H4 (cell line): ENCODE data around the gene GLI2. TPM values are rescaled to one million over a fixed set of nuclear protein-coding genes. Genes with fewer than 3 reads are reported as not detected.

ENCODE experiments used
- DNase-seq: peaks from one replicate; pipeline ENCODE4 v3.0.0-alpha.2; 2015; ENCODE audit warnings: low spot score
- total RNA-seq: library from RNA; depleted of rRNA; stranded (reverse); fragments of >200 nt; shearing (Covaris generic); gene quantifications from 2 replicates; pipeline ENCODE4 v1.2.3, GENCODE V29; 2014; rRNA removed

Gene GLI2
- total RNA-seq = 1.9 and 2.0 TPM in 2 replicates

DNA sequence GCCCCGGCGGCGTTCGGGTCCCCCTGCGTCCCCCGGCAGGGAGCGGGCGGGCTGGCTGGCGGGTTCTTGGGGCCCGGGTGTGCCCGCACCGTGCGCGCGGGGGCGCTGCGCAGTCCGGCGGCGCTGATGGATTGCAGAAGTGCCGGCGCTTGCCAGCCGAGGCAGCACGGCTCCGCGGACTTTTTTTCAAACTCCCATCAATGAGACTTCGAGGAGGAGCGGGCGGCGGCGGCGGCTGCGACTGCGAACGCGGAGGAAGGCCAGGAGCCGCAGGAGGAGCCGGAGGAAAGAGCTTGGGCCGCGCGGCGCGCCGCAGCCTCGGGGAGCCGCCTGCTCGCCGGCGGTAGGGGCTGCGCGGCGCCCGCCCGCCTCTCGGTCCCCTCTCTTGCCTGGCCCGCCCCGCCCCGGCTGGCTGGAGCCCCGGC lies at the start of gene GLI2:
TSS of gene GLI2 (plus strand) at position 123 of the 425 bp plus-strand sequence. CDS start 61,453 bp downstream, outside the sequence.
- peak; percentile 76 for DNase-seq

DNA sequence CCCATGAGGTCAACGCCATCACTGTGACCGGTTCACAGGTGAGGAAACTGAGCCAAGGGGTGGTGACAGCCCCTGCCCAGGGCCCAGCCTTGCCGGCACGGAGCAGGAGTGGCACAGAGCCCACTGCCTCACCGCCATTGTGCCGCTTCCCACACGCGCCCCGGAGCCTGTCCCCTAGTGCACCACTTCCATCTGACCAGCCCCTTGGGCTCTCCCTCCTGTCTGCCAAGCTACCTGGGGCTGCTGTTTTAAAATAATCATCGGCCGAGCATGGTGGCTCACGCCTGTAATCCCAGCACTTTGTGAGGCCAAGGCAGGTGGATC lies 49.7 kb upstream of the GLI2 start:
- DNase-seq = no peak

DNA sequence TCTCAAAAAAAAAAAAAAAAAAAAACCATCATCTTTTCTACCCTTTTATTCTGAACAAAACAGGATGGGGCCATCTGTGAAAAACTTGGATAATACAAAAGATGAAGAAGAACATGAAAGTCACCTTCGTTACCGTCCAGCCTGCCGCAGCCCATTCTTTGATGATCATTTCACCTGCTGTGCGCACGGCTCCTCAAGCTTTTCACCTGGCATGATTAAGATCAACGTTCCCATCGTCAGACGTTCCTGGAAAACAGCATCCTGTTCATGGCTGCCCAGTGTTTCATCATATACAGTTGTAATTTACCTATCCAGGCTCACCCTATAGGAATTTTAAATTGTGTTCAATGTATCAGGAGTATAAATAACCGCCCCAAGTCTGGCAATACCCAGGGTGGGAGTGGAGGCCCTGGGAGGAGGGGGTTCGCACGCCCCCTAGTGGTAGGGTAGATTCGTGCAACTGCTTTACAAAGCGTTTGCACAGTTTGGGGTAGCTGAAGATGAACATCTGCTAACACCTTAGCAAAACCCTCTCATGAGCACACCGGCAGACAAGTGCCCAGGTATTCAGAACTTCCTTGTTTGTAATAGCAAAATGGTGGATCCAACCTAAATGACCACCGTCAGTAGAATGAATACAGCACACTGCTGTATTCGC lies 49.0 kb upstream of the GLI2 start:
- no peak for DNase-seq

DNA sequence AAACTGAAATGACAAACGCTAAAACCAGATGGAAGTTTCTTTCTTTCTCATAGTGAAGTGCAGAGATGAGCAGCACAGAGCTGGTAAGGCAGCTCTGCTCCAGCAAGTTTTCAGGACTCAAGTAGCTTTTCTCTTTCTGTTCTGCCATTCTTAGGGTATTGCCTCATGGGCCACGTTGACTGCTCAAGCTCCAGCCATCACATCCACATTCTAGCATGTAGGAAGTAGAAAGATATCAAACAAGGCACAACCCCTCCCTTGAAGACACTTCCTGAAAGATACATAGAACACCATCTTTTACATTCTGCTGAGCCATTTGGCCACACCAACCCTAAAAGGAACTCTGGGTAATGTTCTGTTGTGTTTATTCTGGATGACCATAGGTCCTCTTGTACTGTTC lies 48.5 kb upstream of the GLI2 start:
- no peak for DNase-seq

DNA sequence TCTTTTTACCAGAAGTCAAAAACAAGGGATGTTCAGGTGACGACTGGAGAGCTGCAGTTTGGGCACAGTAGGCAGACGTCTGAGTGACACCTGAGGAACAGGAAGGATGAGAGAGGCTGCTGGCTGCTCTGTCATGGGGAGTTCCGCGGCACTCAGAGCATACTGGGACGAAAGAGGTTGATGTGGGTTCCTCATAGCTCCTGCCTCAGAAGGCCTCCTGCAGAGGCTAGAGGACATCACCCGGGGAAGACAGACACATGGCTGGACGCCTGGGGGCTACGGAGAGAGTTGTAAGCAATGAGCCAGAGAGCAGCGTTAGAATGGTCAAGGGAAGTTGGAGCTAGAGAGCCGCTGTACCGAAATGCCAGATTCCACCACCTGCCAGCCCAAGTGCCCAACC lies 45.1 kb upstream of the GLI2 start:
- DNase-seq = no peak

DNA sequence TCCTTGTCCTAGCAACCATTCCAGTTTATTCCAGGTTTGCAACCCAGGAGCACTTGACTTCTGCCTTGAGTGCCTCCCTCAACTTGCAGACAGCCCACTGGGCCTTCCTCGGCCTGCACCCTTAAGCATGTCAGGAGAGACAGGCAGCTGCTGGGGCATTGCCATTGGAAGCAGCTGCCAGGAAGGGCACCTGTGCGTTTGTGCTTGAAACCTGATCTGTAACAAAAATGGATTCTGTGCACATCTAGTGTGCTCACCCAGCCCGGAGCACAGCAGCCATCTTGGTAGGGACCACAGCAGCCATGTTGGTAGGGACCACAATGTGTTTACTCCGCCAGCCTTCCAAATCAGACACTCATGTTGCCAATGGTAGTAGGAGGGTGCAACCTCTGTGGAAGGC lies 44.3 kb upstream of the GLI2 start:
- no peak for DNase-seq

DNA sequence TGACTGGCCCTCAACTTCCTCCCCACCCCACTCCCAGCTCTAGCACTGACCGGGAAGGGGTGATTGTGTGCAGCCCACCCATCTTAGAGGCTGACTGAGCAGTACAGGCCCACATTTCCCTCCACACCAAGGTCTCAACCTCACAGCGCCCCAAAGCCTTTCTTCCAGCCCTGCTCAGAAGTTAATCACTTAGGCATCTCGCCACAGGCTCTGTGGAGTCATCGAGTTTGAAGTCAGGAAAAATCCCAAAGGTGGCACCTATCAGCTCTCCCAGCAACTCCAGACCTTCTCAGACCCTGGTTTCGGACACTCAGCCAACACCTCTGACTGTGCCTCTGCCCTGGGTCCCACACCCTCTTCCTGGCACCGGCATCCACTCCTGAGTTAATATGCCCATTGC lies 43.0 kb upstream of the GLI2 start:
- DNase-seq = no peak

DNA sequence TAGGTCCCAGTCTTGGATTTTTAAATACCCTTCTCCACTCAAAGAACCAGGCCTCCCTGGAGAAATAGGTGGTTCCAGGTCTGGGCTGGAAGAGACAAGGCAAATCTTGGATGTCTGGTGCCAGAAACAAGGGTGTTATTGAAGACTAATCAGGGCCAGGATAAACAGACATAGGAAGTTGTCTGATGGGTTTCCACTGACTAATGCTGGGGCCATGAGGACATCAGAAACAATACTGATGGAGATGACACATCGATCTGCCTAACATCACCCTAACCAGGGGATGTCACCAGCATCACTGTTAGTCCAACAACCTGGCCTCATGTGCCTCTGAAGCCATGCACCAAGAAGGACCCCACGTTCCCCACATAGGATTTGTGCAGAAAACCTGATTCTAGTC lies 42.5 kb upstream of the GLI2 start:
- no peak for DNase-seq

DNA sequence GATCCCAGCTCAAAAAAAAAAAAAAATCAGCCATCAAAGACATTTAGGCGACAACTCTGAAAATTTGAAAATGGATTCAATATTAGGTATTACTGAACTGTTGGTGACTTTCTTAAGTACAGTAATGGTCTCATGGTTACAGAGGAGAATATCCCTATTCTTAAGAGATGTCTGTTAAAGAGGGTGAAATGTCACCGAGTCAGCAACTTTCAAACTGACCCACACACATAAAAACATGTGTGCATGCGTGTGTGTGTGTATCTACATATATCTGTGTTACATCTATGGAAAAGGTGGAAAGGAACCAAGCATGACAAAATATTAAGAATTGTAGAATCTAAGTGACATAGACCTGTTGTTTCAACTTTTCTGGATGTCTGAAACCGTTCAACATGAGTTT lies 41.6 kb upstream of the GLI2 start:
- no peak for DNase-seq

DNA sequence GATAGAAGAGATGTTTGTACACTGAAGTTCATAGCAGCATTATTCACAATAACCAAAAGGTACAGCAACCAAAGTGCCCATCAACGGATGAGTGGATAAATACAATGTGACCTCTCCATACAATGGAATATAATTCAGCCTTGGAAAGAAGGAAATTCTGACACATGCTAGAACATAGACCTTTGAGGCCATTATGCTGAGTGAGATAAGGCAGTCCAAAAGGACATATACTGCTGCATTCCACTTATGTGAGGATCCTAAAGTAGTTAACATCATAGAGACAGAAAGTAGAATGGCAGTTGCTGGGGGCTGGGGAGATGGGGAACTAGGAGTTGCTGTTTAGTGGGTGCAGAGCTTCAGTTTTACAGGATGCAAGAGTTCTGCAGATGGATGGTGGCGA lies 38.2 kb upstream of the GLI2 start:
- DNase-seq = no peak

DNA sequence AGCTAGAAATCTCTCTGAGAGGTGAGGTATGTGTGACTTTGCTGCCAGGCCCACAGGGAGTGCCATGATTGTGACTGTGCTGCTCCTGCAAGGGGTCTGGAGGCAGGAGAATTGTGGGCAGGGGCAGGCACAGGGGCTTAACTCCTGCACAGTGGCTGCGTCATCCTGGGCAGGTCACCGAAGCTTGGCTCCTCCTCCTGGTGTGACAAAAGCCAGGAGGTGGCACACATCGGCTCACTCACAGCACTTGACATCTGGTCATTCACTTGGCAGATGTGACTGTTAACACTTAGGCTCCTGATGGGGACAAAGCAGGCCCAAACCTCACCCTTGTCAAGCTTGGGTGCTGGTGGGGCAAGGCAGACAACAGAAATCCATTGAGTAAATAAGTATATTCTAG lies 36.4 kb upstream of the GLI2 start:
- DNase-seq = no peak

DNA sequence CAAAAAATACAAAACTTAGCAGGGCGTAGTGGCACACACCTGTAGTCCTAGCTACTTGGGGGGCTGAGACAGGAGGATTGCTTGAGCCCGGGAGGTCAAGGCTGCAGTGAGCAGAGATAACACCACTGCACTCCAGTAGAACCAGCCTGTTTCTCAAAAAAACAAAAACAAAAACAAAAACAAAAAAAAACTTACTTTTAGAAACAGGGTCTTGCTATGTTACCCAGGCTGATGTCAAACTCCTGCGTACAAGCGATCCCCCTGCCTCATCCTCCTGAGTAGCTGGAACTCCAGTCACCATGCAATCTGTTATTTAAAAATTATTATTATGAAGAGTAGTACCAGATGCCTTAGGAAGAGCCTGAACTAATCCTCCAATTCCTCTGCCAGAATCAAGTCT lies 35.0 kb upstream of the GLI2 start:
- DNase-seq = no peak

DNA sequence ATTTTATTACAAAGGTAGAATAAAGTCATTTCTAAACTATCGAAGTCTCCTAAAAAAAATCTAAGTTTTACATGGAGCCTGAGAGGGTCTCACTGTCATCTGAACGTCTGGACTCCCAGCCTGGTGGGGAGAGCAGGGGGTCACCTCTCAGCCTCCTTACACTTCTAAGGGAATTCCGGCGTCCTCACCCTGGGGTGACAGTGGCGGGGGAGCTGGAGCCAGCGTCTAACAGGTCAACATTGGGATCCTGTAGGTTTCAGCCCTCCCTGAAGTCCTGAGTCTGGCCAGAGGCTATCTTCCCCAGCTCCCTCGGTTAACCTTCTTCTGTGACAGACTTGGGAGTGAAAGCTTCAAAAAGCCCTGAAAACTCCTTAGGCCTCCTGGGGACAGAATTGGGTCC lies 34.6 kb upstream of the GLI2 start:
- no peak for DNase-seq

DNA sequence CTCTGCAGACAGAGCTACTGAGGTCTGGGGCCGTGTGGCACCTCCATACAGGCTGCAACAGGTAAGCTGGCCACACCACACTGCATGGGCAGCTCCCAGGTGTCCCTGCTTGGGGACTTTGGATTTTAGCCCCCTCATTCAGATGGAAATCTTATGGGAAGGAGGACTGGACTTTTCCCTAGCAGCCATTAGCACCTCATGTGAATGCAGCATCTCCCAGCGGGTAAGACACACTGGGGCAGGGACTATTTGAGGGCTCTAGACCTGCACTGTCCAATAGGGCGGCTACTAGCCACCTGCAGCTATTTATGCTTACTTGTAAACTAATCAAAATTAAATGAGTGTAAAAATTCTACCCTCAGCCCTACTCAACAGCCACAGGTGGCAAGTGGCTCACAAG lies 34.2 kb upstream of the GLI2 start:
- DNase-seq = no peak

DNA sequence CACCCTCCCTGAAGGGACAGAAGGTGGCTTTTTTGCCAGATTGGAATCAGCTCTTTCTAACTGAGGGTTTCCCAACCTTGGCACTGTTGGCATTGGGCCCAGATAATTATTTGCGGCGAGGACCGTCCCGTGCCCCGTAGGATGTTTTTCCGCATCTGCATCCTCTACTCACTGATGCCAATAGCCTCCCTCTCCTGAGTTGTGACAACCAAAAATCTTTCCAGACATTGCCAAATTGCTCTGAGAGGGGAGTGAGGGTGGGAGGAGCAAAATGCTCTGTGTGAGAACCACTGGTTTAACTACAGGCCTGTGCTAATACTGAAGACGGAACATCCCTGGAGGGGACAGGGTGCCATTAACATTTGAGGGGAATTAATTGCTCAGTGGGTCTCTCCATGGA lies 33.6 kb upstream of the GLI2 start:
- DNase-seq = no peak

DNA sequence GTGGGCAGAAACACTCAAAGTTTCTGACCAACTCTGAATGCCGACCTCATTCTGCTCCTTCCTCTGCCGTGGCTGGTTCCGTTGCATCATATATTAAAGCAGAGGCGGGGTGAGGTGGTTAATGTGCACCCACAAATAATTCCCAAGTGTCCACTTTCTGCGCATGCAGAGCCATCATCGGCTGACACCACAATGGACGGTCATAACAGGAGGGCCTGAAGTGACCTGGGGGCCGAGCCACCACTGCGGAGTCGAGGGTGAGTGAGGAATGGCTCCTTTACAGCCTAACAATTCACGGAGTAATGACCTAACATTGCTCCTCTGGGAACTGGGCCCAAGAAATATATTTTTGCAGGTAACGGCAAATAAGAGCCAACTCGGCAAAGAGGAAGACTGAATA lies 32.9 kb upstream of the GLI2 start:
- DNase-seq = no peak

DNA sequence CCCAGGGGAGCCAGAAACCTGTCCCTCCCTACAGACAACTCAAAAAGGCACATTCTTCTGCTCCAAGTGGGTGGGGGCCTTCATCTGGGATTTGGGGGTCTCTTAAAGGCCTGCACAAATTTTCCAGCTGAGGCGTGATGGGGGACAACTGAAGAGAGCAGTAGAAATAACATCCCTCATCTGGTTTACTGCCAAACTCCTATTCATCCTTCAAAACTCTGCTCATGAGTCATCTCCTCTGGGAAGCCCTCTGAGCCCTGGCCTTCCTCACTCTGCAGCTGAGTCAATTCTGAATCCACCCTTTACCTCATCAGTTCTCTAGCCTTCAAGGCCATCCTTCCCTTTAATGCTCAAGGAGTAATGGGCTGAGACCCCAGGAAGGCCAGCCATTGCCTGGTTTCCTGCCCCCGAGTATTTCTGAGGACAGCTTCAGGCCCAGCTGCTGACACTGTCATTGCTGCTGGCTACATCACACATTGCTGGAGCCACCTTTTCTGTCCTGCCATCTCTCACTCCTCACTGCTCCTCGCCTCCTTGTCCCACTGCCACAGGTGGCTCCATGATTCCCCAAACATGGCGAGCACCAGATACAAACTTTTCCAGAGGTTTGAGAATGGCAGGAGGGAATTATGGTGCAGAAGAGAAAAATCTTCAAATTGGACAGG lies 32.2 kb upstream of the GLI2 start:
- DNase-seq = peak; percentile 79

DNA sequence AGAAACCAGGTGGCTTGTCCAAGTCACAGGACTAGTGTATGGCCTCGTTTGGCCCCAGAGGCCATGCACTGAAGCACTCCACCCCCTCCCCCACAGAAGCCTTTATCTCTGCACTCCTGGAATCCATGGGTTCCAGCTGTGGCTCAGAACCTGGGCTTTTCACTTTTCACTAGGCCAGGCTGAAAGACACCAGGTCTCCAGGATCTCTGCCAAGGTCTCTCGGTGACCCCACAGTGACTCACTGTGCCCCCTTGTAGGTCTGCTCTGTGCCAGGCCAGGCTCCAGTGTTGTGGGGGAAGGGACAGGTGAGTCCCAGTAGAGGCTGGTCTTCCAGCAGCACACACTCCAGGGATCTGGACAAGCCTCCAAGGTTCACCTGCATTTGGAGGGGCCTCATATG lies 31.0 kb upstream of the GLI2 start:
- DNase-seq = no peak

DNA sequence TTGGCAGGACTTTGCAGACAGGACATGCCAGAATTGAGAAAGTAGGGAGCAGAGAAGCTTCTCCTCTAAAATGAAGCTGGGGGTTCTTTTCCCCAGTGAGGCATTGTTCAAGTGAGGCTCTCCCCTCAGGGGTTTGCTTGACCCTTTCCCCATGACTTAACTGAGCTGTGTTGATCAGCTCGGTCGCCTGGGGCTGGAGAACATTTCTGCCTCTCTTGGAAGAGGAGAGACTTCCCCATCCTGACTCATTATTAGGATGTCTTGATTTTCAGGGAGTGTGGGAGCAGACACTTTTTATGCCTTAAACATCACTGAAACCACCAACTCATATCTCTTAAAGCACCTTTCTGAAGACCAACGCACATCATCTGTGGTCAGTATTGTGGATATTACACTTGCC lies 27.9 kb upstream of the GLI2 start:
- no peak for DNase-seq

DNA sequence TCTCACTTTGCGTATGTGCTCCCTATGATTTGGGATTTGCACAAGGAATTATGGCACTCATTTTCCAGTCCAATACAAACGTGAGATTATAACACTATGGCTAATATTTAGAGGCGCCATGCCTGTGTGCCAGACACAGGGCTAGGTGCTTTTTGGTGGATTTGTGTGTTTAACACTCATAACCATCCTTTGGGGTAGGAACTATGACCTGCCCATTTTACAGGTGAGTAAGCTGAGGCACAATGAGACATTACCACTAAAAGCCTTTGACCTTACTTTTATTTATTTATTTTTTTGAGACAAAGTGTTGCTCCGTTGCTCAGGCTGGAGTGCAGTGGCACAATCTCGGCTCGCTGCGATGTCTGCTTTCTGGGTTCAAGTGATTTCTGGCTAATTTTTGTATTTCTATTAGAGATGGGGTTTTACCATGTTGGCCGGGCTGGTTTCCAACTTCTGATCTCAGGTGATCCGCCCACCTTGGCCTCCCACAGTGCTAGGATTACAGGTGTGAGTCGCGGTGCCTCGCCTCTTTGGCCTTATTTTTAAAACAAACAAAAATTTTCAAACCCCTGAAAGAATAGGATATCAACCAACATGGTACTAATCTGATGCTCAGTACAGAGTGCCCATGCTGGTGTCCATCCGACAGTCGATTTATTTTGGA lies 26.6 kb upstream of the GLI2 start:
- no peak for DNase-seq

DNA sequence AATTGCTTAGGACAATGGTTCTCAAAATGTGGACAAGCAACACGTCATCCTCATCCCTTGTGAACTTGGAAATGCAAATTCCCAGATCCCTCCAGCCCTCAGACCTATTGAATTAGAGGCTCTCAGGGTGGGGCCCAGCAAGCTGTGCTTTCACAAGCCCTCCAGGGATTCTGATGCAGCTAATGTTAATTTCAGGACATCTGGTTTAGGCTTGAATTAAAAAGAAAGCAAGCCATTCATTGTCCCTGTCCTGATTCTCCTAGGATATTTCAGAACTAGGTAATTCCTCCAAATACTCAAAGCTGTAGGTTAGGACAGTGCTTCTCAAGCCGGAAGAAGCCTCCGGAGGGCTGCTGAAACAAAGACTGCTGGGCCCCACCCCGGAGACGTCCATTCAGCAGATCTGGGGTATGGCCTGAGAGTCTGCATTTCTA lies 26.0 kb upstream of the GLI2 start:
- DNase-seq = no peak

DNA sequence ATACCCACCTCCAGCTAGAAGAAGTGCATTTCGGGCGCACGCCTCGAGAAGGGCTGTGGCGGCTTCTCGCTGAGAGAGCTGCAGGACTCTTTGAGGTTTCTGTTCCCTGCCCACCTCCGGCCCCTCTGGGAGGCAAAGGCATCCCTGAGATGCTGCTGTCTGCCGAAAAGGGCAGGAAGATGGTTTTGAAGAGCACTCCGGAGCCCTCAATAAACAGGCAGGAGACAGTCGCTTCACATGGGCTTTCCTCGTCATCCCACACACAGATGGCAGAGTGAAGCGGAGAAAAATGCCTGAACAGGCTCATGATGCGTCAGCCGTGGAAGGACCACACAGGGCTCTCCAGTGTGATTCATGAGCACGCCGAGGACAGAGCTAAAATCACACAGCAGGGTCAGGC lies 25.4 kb upstream of the GLI2 start:
- DNase-seq = no peak

DNA sequence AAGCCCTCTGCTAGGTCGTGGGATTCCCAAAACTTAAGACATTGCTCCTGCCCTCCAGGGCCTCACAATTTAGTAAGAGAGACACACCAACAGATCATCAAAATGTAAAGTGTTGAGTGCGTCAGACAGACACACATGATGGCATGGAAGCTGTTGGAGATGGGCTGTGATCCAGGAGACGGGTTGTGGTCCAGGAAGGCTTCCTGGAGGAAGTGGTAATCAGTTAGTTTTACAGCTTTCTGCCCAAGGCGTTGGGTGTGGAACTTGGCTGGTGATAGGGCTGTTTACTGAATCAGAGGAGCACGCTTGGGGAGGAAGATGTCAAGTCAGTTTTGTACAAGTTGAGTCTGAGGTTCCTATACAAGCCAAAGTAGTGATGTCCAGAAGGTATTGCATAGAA lies 24.0 kb upstream of the GLI2 start:
- DNase-seq = no peak
